CD8-positive, alpha-beta memory T cell (primary cell): ENCODE measurements around the gene UBE4A. TPM values are rescaled to one million over a fixed set of nuclear protein-coding genes. Genes with fewer than 3 reads are reported as not detected.

Experiments used
- CTCF ChIA-PET: fragments of 350-600 bp; sonication (Branson Sonifier 250); formaldehyde crosslinking; loops from one replicate; lab custom pipeline; 2021; ENCODE audit warnings: antibody characterized with exemption; lab: Charles Lee
- POLR2A ChIA-PET: fragments of 350-600 bp; sonication (Branson Sonifier 250); formaldehyde crosslinking; loops from one replicate; lab custom pipeline; 2021; ENCODE audit warnings: antibody characterized with exemption; lab: Charles Lee
- DNase-seq, 5 donors: peaks; one replicate each; pipeline versions ENCODE4 v3.0.0 to v3.0.0-alpha.2; 2020 to 2022; ENCODE audit warnings: mixed read lengths in 1 of 5
- H3K27ac ChIP-seq: one replicate; pipeline ENCODE4 v1.7.0; 2013; ENCODE audit warnings: low read depth, mild to moderate bottlenecking, low read length, moderate library complexity
- H3K27me3 ChIP-seq: 2 replicates; pipeline ENCODE4 v1.7.0; 2013; ENCODE audit warnings: low read length, mild to moderate bottlenecking; ENCODE audit not compliant: insufficient read depth, poor library complexity, severe bottlenecking
- H3K36me3 ChIP-seq: 2 replicates; pipeline ENCODE4 v1.7.0; 2013; ENCODE audit warnings: mild to moderate bottlenecking, low read length, moderate library complexity; ENCODE audit not compliant: insufficient read depth
- H3K4me1 ChIP-seq: 2 replicates; pipeline ENCODE4 v1.7.0; 2013; ENCODE audit warnings: mild to moderate bottlenecking, low read length, moderate library complexity; ENCODE audit not compliant: insufficient read depth
- H3K4me3 ChIP-seq: 2 replicates; pipeline ENCODE4 v1.7.0; 2013; ENCODE audit warnings: mild to moderate bottlenecking, low read length
- H3K9me3 ChIP-seq: 2 replicates; pipeline ENCODE4 v1.7.0; 2013; ENCODE audit warnings: mild to moderate bottlenecking, low read length
- H3K27ac Mint-ChIP-seq, 8 donors: one replicate each; pipeline ENCODE4 v1.8.0; 2020 to 2021; ENCODE audit warnings: mixed read lengths in 8 of 8, mild to moderate bottlenecking in 6 of 8, inconsistent platforms in 3 of 8, moderate library complexity in 3 of 8
- H3K27me3 Mint-ChIP-seq, 2 donors: one replicate each; pipeline ENCODE4 v1.8.0; 2020 to 2021; ENCODE audit warnings: mixed read lengths in 2 of 2, mild to moderate bottlenecking in 1 of 2, moderate library complexity in 1 of 2
- H3K36me3 Mint-ChIP-seq, 3 donors: one replicate each; pipeline ENCODE4 v1.8.0; 2020 to 2021; ENCODE audit warnings: mixed read lengths in 3 of 3, inconsistent platforms in 1 of 3, mild to moderate bottlenecking in 1 of 3
- H3K4me1 Mint-ChIP-seq, 3 donors: one replicate each; pipeline ENCODE4 v1.8.0; 2020 to 2021; ENCODE audit warnings: mixed read lengths in 3 of 3, inconsistent platforms in 1 of 3, mild to moderate bottlenecking in 1 of 3
- H3K4me3 Mint-ChIP-seq, 7 donors: one replicate each; pipeline ENCODE4 v1.8.0; 2020 to 2021; ENCODE audit warnings: mixed read lengths in 7 of 7, mild to moderate bottlenecking in 6 of 7, moderate library complexity in 4 of 7, inconsistent platforms in 2 of 7
- H3K9me3 Mint-ChIP-seq, 5 donors: one replicate each; pipeline ENCODE4 v1.8.0; 2020 to 2022; ENCODE audit warnings: mixed read lengths in 5 of 5, mild to moderate bottlenecking in 3 of 5, moderate library complexity in 2 of 5, inconsistent platforms in 1 of 5
- polyA plus RNA-seq: library from polyadenylated mRNA; unstranded; fragments of 300-500 nt; fragmentation: Illumina TruSeq; gene quantifications from one replicate; pipeline ENCODE4 v1.2.3, GENCODE V29; 2021
- total RNA-seq, 2 experiments: library from RNA; stranded (reverse); gene quantifications; one replicate each; pipeline ENCODE4 v1.2.3, GENCODE V29; 2021

Gene UBE4A
- total and polyA plus RNA-seq, 3 experiments from 2014 or later, result 27.8 to 56.8 (median 55.9) TPM

DNA sequence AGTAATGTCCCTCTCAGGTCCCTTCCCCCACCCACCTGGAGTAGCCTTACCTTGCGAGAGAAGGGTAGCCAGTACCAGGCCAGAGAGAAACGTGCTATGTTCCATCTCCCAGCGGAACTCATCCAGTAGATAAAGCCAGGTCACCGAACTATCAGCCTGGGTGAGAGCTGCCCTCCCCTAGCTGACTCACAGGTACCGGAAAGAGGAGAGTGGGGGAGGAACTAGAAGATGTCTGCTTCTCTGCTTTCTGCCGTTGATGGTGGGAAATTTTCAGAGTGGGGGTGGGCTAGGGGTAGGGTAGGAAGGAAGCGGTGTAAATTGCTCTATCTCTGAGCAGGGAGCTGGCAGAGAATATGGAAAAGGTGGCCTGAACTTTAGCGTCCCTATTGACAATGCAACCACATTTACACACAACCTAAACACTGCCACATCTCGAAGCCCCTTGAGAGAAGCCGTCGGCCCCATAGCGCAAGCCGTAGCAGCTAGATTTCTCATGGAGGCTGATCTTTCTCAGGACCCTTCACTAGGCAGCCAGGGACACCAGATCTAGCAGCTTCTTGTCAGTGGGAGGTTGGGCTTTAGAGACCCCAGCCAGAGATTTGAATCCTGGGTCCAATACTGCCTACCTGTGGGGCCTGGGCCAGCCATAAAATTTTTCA lies 16.8 kb upstream of the UBE4A start, which contains the start of gene CD3D:
TSS of gene CD3D (minus strand) at position 203 of the 659 bp plus-strand sequence. CDS start at position 105, 98 bp downstream.
- H3K9me3 Mint-ChIP-seq, result no peaks in the 10 kb centered on the region
- H3K27me3 Mint-ChIP-seq, result peaks cover 0 to 4% of the 10 kb centered on the region in 2 donors
- H3K4me3 Mint-ChIP-seq, result peak within 1 kb of the TSS; percentile 90 to 99 (median 94)
- peaks cover 4% of the 10 kb centered on the region for H3K36me3 ChIP-seq
- no peaks in the 10 kb centered on the region for H3K27me3 ChIP-seq
- peaks cover 56% of the 10 kb centered on the region for H3K4me1 ChIP-seq
- H3K27ac Mint-ChIP-seq, result peak within 1 kb of the TSS; percentile 94 to 100 (median 99)
- DNase-seq, result peak; percentile 54 to 83 (median 72)
- H3K4me3 ChIP-seq, result peak within 1 kb of the TSS; percentile 99
- CTCF ChIA-PET, result interaction anchor here (0.8 to 6.6 kb wide), 8 partner anchors 9 to 449 kb away, joined by 3 to 39 read pairs (median 4); partner anchors contain the start of gene JAML
- peaks cover 66 to 75% (median 69%) of the 10 kb centered on the region in 3 donors for H3K4me1 Mint-ChIP-seq
- POLR2A ChIA-PET, result interaction anchor here (0.6 to 2.0 kb wide), 7 partner anchors 17 to 127 kb away, joined by 3 to 21 read pairs (median 5); partner anchors contain the start of genes CD3E, JAML and UBE4A
- H3K27ac ChIP-seq, result peak within 1 kb of the TSS; percentile 87
- no peaks in the 10 kb centered on the region for H3K9me3 ChIP-seq
- H3K36me3 Mint-ChIP-seq, result peaks cover 22 to 75% (median 31%) of the 10 kb centered on the region in 3 donors

GRCh38 chr11:118343248-118343647 lies 16.2 kb upstream of the UBE4A start:
- Histone ChIP-seq H3K4me3 (peak overlapping the region; percentile 99), H3K4me1 (peaks cover 56% of the 10 kb centered on the region), H3K27ac (peak overlapping the region; percentile 87), H3K9me3 (no peaks in the 10 kb centered on the region), H3K27me3 (no peaks in the 10 kb centered on the region), H3K36me3 (peaks cover 4% of the 10 kb centered on the region)
- ChIA-PET POLR2A (interaction anchor here (0.9 to 2.0 kb wide), 2 partner anchors 21 to 38 kb away, joined by 3 to 21 read pairs; partner anchors contain the start of gene CD3E), CTCF (interaction anchor here (0.8 to 6.6 kb wide), 5 partner anchors 9 to 145 kb away, joined by 3 to 39 read pairs (median 4); no protein-coding TSS in a partner anchor)
- DNase-seq, result peak in 1 of 5 donors; percentile 44
- peak overlapping the region; percentile 94 to 100 (median 99) for H3K27ac Mint-ChIP-seq
- peaks cover 22 to 73% (median 31%) of the 10 kb centered on the region in 3 donors for H3K36me3 Mint-ChIP-seq
- peak overlapping the region; percentile 90 to 99 (median 94) for H3K4me3 Mint-ChIP-seq
- H3K27me3 Mint-ChIP-seq, result peaks cover 0 to 4% of the 10 kb centered on the region in 2 donors
- H3K4me1 Mint-ChIP-seq, result peaks cover 68 to 77% (median 69%) of the 10 kb centered on the region in 3 donors
- no peaks in the 10 kb centered on the region for H3K9me3 Mint-ChIP-seq

DNA sequence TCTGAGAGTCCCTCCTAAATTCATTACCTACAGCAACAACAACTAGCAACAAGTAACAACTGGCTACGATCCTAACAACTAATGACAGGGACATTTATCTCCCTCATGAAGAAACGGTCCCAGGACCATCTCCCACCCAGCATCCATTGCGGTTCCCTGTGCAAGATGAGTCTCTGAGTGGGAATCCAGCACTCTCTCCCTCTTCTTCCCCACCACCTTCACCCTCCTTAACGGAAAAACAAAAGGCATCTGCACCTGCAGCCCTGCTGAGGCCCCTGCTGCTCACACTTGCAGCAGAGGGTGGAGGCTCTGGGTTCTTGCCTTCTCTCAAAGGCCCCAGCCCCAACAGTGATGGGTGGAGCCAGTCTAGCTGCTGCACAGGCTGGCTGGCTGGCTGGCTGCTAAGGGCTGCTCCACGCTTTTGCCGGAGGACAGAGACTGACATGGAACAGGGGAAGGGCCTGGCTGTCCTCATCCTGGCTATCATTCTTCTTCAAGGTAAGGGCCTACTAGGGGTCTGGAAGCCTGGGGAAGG lies 15.4 kb upstream of the UBE4A start, which contains the start of gene CD3G:
TSS of gene CD3G (plus strand) at position 364 of the 535 bp plus-strand sequence. CDS start at position 444, 80 bp downstream.
- H3K9me3 Mint-ChIP-seq, result no peaks in the 10 kb centered on the region
- DNase-seq, result peak; percentile 40 to 87 (median 63)
- H3K36me3 Mint-ChIP-seq, result peaks cover 16 to 73% (median 33%) of the 10 kb centered on the region in 3 donors
- ChIA-PET CTCF (interaction anchor here (1.5 to 6.6 kb wide), 5 partner anchors 8 to 145 kb away, joined by 3 to 39 read pairs (median 4); no protein-coding TSS in a partner anchor), POLR2A (interaction anchor here (0.5 to 3.9 kb wide), 5 partner anchors 15 to 862 kb away, joined by 3 to 27 read pairs (median 3); partner anchors contain the start of genes CBL, CD3E and UBE4A)
- H3K4me3 Mint-ChIP-seq, result peak within 1 kb of the TSS; percentile 90 to 99 (median 94)
- H3K4me1 Mint-ChIP-seq, result peaks cover 68 to 77% (median 69%) of the 10 kb centered on the region in 3 donors
- H3K27ac ChIP-seq, result peak within 1 kb of the TSS; percentile 87
- peak within 1 kb of the TSS; percentile 94 to 100 (median 99) for H3K27ac Mint-ChIP-seq
- peak within 1 kb of the TSS; percentile 99 for H3K4me3 ChIP-seq
- H3K27me3 ChIP-seq, result no peaks in the 10 kb centered on the region
- H3K4me1 ChIP-seq, result peaks cover 56% of the 10 kb centered on the region
- no peaks in the 10 kb centered on the region for H3K27me3 Mint-ChIP-seq
- no peaks in the 10 kb centered on the region for H3K9me3 ChIP-seq
- H3K36me3 ChIP-seq, result peaks cover 11% of the 10 kb centered on the region

DNA sequence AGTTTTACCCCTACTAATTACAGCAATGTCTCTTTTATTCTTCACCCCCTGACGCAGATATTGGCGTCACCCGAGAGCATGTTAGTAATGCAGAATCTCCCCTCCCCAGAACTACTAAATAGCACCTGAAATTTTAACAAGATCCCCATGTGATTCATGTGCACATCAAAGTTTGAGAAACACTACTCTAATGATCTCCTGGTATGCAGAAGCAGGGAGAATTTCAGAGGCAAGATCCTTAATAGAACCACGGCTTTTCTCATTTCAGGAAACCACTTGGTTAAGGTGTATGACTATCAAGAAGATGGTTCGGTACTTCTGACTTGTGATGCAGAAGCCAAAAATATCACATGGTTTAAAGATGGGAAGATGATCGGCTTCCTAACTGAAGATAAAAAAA lies 9.9 kb upstream of the UBE4A start:
- H3K4me1 ChIP-seq, result peaks cover 45% of the 10 kb centered on the region

GRCh38 chr11:118353084-118353710 lies 6.2 kb upstream of the UBE4A start:
- H3K36me3 ChIP-seq, result peaks cover 39% of the 10 kb centered on the region
- peaks cover 23% of the 10 kb centered on the region for H3K4me1 ChIP-seq
- POLR2A ChIA-PET, result no interaction called here

More for the DNA sequence above, 9.9 kb upstream of the UBE4A start:
- peak overlapping the region in 1 of 7 donors; percentile 25 for H3K4me3 Mint-ChIP-seq
- H3K9me3 Mint-ChIP-seq, result no peaks in the 10 kb centered on the region
- ChIA-PET CTCF (no interaction called here), POLR2A (interaction anchor here (1.0 kb wide), 1 partner anchor 44 kb away, joined by 3 read pairs; no protein-coding TSS in a partner anchor)
- Histone ChIP-seq H3K4me3 (no peak overlapping the region), H3K36me3 (peaks cover 39% of the 10 kb centered on the region), H3K27ac (no peak overlapping the region), H3K27me3 (no peaks in the 10 kb centered on the region), H3K9me3 (no peaks in the 10 kb centered on the region)
- no peak for DNase-seq
- peaks cover 48 to 75% (median 66%) of the 10 kb centered on the region in 3 donors for H3K4me1 Mint-ChIP-seq
- H3K36me3 Mint-ChIP-seq, result peaks cover 5 to 79% (median 41%) of the 10 kb centered on the region in 3 donors
- H3K27ac Mint-ChIP-seq, result peak overlapping the region; percentile 45 to 99 (median 92)
- H3K27me3 Mint-ChIP-seq, result no peaks in the 10 kb centered on the region

DNA sequence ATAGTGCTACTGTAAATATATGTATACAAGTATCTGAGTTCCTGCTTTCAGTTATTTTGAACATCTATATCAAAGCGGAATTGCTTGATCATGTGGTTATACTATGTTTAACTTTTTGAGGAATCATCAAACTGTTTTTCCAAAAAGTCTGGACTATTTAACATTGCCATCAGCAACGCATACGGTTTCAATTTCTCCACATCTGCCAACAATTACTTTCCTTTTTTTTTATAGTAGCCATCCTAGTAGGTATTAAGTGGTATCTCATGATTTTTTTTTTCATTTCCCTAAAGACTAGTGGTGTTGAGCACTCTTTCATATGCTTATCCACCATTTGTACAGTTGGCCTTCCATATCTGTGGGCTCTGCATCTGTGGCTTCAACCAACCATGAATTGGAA lies 1.3 kb upstream of the UBE4A start:
- Histone ChIP-seq H3K4me1 (peaks cover 35% of the 10 kb centered on the region), H3K36me3 (peaks cover 4% of the 10 kb centered on the region), H3K9me3 (no peaks in the 10 kb centered on the region), H3K4me3 (no peak overlapping the region), H3K27ac (no peak overlapping the region), H3K27me3 (no peaks in the 10 kb centered on the region)
- peaks cover 40 to 57% (median 48%) of the 10 kb centered on the region in 3 donors for H3K4me1 Mint-ChIP-seq
- peaks cover 0 to 41% (median 12%) of the 10 kb centered on the region in 3 donors for H3K36me3 Mint-ChIP-seq
- ChIA-PET CTCF (no interaction called here), POLR2A (no interaction called here)
- peak overlapping the region in 1 of 7 donors; percentile 11 for H3K4me3 Mint-ChIP-seq
- H3K27ac Mint-ChIP-seq, result peak overlapping the region in 7 of 8 donors; percentile 9 to 99 (median 48)
- H3K9me3 Mint-ChIP-seq, result peaks cover 0 to 3% (median 0%) of the 10 kb centered on the region in 5 donors
- peaks cover 0 to 7% of the 10 kb centered on the region in 2 donors for H3K27me3 Mint-ChIP-seq
- DNase-seq, result no peak

More at GRCh38 chr11:118353084-118353710, 6.2 kb upstream of the UBE4A start:
- no peak overlapping the region for H3K4me3 Mint-ChIP-seq
- Histone ChIP-seq H3K27me3 (no peaks in the 10 kb centered on the region), H3K27ac (no peak overlapping the region), H3K4me3 (no peak overlapping the region), H3K9me3 (no peaks in the 10 kb centered on the region)
- peaks cover 0 to 61% (median 33%) of the 10 kb centered on the region in 3 donors for H3K36me3 Mint-ChIP-seq
- peak overlapping the region; percentile 83 to 97 (median 92) for H3K27ac Mint-ChIP-seq
- no peaks in the 10 kb centered on the region for H3K27me3 Mint-ChIP-seq
- CTCF ChIA-PET, result interaction anchor here (0.8 to 4.3 kb wide), 10 partner anchors 10 to 155 kb away, joined by 3 to 39 read pairs (median 4); partner anchors contain the start of genes CD3D, CD3G and JAML
- peaks cover 21 to 45% (median 38%) of the 10 kb centered on the region in 3 donors for H3K4me1 Mint-ChIP-seq
- peak in 2 of 5 donors; percentile 53 to 68 for DNase-seq
- H3K9me3 Mint-ChIP-seq, result no peaks in the 10 kb centered on the region
